GM23338 (cell line): ENCODE results near the gene ALDH1B1.

Experiments
- CREB1 ChIP-seq: fragments of 250-450 bp; sonication (Bioruptor Pico); IDR thresholded peaks from 2 replicates; pipeline ENCODE4 v1.5.0; 2020; ENCODE audit warnings: low read depth, mild to moderate bottlenecking, moderate library complexity
- EZH2 ChIP-seq: fragments of 200-600 bp; sonication (generic); IDR thresholded peaks from one replicate; pipeline ENCODE4 v1.8.0; 2017; ENCODE audit warnings: antibody characterized with exemption, mild to moderate bottlenecking, low read depth; ENCODE audit not compliant: unreplicated experiment
- EZH2phosphoT487 ChIP-seq: fragments of 200-600 bp; sonication (generic); IDR thresholded peaks from one replicate; pipeline ENCODE4 v1.8.1; 2018; ENCODE audit warnings: antibody characterized with exemption; ENCODE audit not compliant: unreplicated experiment
- JUNB ChIP-seq: IDR thresholded peaks from one replicate; pipeline ENCODE4 v1.6.1; 2016; ENCODE audit warnings: antibody characterized with exemption; ENCODE audit not compliant: unreplicated experiment
- NANOG ChIP-seq: IDR thresholded peaks from 2 replicates; pipeline ENCODE4 v1.6.1; 2016; ENCODE audit warnings: antibody characterized with exemption, borderline replicate concordance
- POLR2AphosphoS5 ChIP-seq: IDR thresholded peaks from 2 replicates; pipeline ENCODE4 v1.6.1; 2016; ENCODE audit warnings: antibody characterized with exemption, low read depth
- STAT1 ChIP-seq: IDR thresholded peaks from one replicate; pipeline ENCODE4 v1.6.1; 2016; ENCODE audit warnings: antibody characterized with exemption; ENCODE audit not compliant: unreplicated experiment
- ZNF114 ChIP-seq: fragments of 250-450 bp; sonication (Bioruptor Pico); IDR thresholded peaks from 2 replicates; pipeline ENCODE4 v1.5.0; 2020; ENCODE audit warnings: mild to moderate bottlenecking, moderate library complexity
- ZNF331 ChIP-seq: fragments of 250-450 bp; sonication (Bioruptor Pico); IDR thresholded peaks from 2 replicates; pipeline ENCODE4 v1.5.0; 2020; ENCODE audit warnings: low read depth, mild to moderate bottlenecking, moderate library complexity
- TF ChIP-seq, protein P1 (sequence below), 2 experiments: fragments of 200-600 bp in 1 of 2; sonication (generic) in 1 of 2; conservative IDR thresholded peaks; 2 replicates each; pipeline versions ENCODE4 v1.5.1 to v1.6.1; 2016 to 2017; ENCODE audit warnings: antibody characterized with exemption in 2 of 2, low read depth in 2 of 2, mild to moderate bottlenecking in 2 of 2, moderate library complexity in 1 of 2
- TF ChIP-seq, protein P2 (sequence below): fragments of 250-450 bp; sonication (Bioruptor Pico); IDR thresholded peaks from 2 replicates; pipeline ENCODE4 v1.5.0; 2020; ENCODE audit warnings: mild to moderate bottlenecking, moderate library complexity
- TF ChIP-seq, protein P3 (sequence below): IDR thresholded peaks from one replicate; pipeline ENCODE4 v1.6.1; 2018; ENCODE audit warnings: antibody characterized with exemption; ENCODE audit not compliant: unreplicated experiment
- TF ChIP-seq, protein P4 (sequence below): IDR thresholded peaks from 2 replicates; pipeline ENCODE4 v1.6.1; 2016; ENCODE audit warnings: antibody characterized with exemption

DNA sequence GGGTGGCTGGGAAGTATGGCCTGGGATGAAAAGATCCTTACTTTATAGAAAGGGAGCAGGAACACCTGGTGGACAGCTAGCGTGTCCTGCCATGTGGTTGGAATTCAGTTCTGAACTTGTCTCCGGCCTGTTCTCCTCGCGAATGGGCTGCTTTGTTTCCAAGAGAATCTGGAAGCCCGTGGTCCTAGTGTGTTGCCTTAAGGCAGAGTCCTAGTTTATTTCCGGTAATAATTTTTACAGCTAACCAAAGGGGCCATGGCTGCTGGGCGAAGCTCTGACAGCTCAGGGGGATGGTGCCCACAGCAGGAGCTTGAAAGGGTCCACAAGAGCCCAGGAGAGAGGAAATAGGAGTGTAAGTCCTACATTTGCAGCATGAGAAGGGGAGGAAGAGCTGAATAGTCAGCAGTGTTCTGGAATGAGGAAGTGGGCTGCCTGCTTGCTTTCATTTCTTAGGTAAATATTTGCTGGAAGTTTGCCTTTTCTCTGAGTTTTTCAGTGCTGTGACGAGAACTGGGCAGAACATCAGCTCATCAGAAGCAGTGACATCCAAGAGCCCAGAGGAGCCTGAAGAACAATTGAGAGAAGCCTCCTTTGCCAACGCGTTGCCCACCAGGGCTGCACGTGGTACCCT lies 44.8 kb downstream of the ALDH1B1 start:
- no peak for TF ChIP-seq POLR2AphosphoS5
- TF ChIP-seq ZNF331 (CRISPR knock-in tag): no peak
- TF ChIP-seq, protein P1, sequence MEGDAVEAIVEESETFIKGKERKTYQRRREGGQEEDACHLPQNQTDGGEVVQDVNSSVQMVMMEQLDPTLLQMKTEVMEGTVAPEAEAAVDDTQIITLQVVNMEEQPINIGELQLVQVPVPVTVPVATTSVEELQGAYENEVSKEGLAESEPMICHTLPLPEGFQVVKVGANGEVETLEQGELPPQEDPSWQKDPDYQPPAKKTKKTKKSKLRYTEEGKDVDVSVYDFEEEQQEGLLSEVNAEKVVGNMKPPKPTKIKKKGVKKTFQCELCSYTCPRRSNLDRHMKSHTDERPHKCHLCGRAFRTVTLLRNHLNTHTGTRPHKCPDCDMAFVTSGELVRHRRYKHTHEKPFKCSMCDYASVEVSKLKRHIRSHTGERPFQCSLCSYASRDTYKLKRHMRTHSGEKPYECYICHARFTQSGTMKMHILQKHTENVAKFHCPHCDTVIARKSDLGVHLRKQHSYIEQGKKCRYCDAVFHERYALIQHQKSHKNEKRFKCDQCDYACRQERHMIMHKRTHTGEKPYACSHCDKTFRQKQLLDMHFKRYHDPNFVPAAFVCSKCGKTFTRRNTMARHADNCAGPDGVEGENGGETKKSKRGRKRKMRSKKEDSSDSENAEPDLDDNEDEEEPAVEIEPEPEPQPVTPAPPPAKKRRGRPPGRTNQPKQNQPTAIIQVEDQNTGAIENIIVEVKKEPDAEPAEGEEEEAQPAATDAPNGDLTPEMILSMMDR (conservative IDR thresholded peaks at IDR 0.05; ENCODE audit: low read depth in 2 of 2): no peak
- TF ChIP-seq EZH2phosphoT487: no peak
- TF ChIP-seq CREB1 (CRISPR knock-in tag): no peak
- no peak for TF ChIP-seq EZH2
- TF ChIP-seq JUNB: no peak
- TF ChIP-seq ZNF114 (CRISPR knock-in tag): no peak
- TF ChIP-seq, protein P2, sequence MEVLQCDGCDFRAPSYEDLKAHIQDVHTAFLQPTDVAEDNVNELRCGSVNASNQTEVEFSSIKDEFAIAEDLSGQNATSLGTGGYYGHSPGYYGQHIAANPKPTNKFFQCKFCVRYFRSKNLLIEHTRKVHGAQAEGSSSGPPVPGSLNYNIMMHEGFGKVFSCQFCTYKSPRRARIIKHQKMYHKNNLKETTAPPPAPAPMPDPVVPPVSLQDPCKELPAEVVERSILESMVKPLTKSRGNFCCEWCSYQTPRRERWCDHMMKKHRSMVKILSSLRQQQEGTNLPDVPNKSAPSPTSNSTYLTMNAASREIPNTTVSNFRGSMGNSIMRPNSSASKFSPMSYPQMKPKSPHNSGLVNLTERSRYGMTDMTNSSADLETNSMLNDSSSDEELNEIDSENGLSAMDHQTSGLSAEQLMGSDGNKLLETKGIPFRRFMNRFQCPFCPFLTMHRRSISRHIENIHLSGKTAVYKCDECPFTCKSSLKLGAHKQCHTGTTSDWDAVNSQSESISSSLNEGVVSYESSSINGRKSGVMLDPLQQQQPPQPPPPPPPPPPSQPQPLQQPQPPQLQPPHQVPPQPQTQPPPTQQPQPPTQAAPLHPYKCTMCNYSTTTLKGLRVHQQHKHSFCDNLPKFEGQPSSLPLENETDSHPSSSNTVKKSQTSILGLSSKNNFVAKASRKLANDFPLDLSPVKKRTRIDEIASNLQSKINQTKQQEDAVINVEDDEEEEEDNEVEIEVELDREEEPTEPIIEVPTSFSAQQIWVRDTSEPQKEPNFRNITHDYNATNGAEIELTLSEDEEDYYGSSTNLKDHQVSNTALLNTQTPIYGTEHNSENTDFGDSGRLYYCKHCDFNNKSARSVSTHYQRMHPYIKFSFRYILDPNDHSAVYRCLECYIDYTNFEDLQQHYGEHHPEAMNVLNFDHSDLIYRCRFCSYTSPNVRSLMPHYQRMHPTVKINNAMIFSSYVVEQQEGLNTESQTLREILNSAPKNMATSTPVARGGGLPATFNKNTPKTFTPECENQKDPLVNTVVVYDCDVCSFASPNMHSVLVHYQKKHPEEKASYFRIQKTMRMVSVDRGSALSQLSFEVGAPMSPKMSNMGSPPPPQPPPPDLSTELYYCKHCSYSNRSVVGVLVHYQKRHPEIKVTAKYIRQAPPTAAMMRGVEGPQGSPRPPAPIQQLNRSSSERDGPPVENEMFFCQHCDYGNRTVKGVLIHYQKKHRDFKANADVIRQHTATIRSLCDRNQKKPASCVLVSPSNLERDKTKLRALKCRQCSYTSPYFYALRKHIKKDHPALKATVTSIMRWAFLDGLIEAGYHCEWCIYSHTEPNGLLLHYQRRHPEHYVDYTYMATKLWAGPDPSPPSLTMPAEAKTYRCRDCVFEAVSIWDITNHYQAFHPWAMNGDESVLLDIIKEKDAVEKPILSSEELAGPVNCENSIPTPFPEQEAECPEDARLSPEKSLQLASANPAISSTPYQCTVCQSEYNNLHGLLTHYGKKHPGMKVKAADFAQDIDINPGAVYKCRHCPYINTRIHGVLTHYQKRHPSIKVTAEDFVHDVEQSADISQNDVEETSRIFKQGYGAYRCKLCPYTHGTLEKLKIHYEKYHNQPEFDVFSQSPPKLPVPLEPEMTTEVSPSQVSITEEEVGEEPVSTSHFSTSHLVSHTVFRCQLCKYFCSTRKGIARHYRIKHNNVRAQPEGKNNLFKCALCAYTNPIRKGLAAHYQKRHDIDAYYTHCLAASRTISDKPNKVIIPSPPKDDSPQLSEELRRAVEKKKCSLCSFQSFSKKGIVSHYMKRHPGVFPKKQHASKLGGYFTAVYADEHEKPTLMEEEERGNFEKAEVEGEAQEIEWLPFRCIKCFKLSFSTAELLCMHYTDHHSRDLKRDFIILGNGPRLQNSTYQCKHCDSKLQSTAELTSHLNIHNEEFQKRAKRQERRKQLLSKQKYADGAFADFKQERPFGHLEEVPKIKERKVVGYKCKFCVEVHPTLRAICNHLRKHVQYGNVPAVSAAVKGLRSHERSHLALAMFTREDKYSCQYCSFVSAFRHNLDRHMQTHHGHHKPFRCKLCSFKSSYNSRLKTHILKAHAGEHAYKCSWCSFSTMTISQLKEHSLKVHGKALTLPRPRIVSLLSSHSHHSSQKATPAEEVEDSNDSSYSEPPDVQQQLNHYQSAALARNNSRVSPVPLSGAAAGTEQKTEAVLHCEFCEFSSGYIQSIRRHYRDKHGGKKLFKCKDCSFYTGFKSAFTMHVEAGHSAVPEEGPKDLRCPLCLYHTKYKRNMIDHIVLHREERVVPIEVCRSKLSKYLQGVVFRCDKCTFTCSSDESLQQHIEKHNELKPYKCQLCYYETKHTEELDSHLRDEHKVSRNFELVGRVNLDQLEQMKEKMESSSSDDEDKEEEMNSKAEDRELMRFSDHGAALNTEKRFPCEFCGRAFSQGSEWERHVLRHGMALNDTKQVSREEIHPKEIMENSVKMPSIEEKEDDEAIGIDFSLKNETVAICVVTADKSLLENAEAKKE (CRISPR knock-in tag): no peak
- TF ChIP-seq NANOG: no peak
- TF ChIP-seq, protein P3, sequence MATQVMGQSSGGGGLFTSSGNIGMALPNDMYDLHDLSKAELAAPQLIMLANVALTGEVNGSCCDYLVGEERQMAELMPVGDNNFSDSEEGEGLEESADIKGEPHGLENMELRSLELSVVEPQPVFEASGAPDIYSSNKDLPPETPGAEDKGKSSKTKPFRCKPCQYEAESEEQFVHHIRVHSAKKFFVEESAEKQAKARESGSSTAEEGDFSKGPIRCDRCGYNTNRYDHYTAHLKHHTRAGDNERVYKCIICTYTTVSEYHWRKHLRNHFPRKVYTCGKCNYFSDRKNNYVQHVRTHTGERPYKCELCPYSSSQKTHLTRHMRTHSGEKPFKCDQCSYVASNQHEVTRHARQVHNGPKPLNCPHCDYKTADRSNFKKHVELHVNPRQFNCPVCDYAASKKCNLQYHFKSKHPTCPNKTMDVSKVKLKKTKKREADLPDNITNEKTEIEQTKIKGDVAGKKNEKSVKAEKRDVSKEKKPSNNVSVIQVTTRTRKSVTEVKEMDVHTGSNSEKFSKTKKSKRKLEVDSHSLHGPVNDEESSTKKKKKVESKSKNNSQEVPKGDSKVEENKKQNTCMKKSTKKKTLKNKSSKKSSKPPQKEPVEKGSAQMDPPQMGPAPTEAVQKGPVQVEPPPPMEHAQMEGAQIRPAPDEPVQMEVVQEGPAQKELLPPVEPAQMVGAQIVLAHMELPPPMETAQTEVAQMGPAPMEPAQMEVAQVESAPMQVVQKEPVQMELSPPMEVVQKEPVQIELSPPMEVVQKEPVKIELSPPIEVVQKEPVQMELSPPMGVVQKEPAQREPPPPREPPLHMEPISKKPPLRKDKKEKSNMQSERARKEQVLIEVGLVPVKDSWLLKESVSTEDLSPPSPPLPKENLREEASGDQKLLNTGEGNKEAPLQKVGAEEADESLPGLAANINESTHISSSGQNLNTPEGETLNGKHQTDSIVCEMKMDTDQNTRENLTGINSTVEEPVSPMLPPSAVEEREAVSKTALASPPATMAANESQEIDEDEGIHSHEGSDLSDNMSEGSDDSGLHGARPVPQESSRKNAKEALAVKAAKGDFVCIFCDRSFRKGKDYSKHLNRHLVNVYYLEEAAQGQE: no peak
- TF ChIP-seq, protein P4, sequence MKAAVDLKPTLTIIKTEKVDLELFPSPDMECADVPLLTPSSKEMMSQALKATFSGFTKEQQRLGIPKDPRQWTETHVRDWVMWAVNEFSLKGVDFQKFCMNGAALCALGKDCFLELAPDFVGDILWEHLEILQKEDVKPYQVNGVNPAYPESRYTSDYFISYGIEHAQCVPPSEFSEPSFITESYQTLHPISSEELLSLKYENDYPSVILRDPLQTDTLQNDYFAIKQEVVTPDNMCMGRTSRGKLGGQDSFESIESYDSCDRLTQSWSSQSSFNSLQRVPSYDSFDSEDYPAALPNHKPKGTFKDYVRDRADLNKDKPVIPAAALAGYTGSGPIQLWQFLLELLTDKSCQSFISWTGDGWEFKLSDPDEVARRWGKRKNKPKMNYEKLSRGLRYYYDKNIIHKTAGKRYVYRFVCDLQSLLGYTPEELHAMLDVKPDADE: no peak
- no peak for TF ChIP-seq STAT1
